ENCODE data around the gene NAP1L1.

DNA sequence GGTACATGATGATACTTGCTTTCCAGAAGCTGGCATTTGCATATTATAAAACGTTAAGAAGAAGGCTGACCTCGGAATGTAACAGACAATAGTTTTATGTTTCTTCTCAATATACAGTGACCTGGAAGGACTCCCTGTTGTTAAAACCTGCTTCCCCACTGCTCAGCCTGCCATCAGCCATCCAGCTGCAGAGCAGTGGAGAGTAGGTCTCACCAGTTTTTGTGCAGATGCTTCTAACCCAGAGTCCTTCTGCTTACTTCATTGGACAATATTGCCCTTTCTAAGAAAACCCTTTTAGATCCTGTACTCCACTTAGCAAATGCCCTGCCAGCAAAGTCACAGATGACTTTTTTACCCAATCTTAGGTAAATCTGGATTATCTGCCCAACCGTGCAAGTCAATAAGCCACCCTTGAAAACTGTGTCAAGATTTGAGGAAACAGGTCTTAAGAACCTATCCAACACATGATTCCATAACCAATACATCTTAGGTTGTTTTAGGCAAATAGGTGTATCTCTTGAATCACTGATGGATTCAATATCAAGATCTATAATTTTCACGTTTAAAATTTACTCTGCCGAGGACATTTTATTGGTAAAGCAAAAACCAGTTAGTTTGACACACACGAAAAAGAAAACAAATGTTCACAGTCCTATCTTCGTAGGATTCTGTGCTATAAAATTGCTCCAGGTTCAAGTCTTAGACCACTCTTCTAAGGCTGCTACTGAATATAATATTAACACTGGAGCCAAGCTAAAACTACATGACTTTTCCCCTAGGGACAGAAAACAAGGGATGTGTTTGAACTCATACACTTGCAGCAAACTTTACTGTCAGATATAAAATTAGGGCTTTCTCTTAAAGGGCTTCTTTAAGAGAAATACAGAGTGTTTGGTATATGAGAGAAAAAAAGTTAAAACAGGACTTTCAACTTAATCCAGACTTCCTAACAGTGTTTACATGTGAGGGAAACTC is 58.6 kb downstream of the NAP1L1 start:
- TF ChIP-seq HMGA2 (CRISPR knock-in tag; IDR thresholded peaks at IDR 0.05), result no peak
- no peak for TF ChIP-seq ZBTB21 (CRISPR knock-in tag; IDR thresholded peaks at IDR 0.05; ENCODE audit: borderline replicate concordance)
- no peak for TF ChIP-seq JUN (CRISPR knock-in tag; IDR thresholded peaks at IDR 0.05)
- TF ChIP-seq, protein P1, sequence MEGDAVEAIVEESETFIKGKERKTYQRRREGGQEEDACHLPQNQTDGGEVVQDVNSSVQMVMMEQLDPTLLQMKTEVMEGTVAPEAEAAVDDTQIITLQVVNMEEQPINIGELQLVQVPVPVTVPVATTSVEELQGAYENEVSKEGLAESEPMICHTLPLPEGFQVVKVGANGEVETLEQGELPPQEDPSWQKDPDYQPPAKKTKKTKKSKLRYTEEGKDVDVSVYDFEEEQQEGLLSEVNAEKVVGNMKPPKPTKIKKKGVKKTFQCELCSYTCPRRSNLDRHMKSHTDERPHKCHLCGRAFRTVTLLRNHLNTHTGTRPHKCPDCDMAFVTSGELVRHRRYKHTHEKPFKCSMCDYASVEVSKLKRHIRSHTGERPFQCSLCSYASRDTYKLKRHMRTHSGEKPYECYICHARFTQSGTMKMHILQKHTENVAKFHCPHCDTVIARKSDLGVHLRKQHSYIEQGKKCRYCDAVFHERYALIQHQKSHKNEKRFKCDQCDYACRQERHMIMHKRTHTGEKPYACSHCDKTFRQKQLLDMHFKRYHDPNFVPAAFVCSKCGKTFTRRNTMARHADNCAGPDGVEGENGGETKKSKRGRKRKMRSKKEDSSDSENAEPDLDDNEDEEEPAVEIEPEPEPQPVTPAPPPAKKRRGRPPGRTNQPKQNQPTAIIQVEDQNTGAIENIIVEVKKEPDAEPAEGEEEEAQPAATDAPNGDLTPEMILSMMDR (IDR thresholded peaks at IDR 0.05), result no peak
- TF ChIP-seq, protein P2, sequence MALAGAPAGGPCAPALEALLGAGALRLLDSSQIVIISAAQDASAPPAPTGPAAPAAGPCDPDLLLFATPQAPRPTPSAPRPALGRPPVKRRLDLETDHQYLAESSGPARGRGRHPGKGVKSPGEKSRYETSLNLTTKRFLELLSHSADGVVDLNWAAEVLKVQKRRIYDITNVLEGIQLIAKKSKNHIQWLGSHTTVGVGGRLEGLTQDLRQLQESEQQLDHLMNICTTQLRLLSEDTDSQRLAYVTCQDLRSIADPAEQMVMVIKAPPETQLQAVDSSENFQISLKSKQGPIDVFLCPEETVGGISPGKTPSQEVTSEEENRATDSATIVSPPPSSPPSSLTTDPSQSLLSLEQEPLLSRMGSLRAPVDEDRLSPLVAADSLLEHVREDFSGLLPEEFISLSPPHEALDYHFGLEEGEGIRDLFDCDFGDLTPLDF (CRISPR knock-in tag; IDR thresholded peaks at IDR 0.05), result no peak
- TF ChIP-seq ZNF121 (CRISPR knock-in tag; IDR thresholded peaks at IDR 0.05), result no peak
- TF ChIP-seq, protein P3, sequence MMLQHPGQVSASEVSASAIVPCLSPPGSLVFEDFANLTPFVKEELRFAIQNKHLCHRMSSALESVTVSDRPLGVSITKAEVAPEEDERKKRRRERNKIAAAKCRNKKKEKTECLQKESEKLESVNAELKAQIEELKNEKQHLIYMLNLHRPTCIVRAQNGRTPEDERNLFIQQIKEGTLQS (CRISPR knock-in tag; conservative IDR thresholded peaks at IDR 0.05), result no peak
- no peak for TF ChIP-seq ESRRA (CRISPR knock-in tag; IDR thresholded peaks at IDR 0.05; ENCODE audit: borderline replicate concordance)
- no peak for TF ChIP-seq ZNF416 (CRISPR knock-in tag; IDR thresholded peaks at IDR 0.05)
- TF ChIP-seq CBFB (CRISPR knock-in tag; IDR thresholded peaks at IDR 0.05; ENCODE audit: low read depth), result no peak
- TF ChIP-seq GABPB1 (CRISPR knock-in tag; IDR thresholded peaks at IDR 0.05), result no peak

All from WTC11 (cell line).